Measurements from ENCODE around the gene C16orf90.

GRCh38 chr16:3488801-3489200, 6.5 kb downstream of the C16orf90 start:
- no peak for TF ChIP-seq TAF1 (IDR thresholded peaks at IDR 0.05; ENCODE audit: borderline replicate concordance, insufficient read depth, low read length)
- TF ChIP-seq REST (IDR thresholded peaks at IDR 0.05; ENCODE audit: insufficient read depth in 1 of 2, low read depth in 2 of 2, low read length in 2 of 2), result no peak
- no peak for TF ChIP-seq POLR2AphosphoS5 (IDR thresholded peaks at IDR 0.05; ENCODE audit: low read depth, low read length)
- TF ChIP-seq SIN3A (IDR thresholded peaks at IDR 0.05; ENCODE audit: borderline replicate concordance, insufficient read depth, low read length), result no peak
- TF ChIP-seq FOXP2 (optimal IDR thresholded peaks at IDR 0.05; ENCODE audit: borderline replicate concordance, extremely low read depth, extremely low read length, insufficient read depth), result no peak

All from PFSK-1 (cell line).